Pericardium fibroblast (primary cell): Measurements from ENCODE around the gene HSPB9. TPM values are rescaled to one million over a fixed set of nuclear protein-coding genes. Genes with fewer than 3 reads are reported as not detected.

Experiments used
- total RNA-seq: library from RNA; depleted of rRNA; stranded (reverse); fragments of >200 nt; gene quantifications from 2 replicates; pipeline ENCODE4 v1.2.3, GENCODE V29; 2015

The HSPB9 gene
- not detected in 2 replicates for total RNA-seq

GRCh38 chr17:42122371-42123303 lies at the start of gene HSPB9:
TSS of gene HSPB9 (plus strand) at chr17:42122804. CDS start at chr17:42122851, 47 bp downstream.

GRCh38 chr17:42097691-42098631 lies 24.6 kb upstream of the HSPB9 start, which contains the start of gene ZNF385C:
TSS of gene ZNF385C (minus strand) at chr17:42098473. CDS start at chr17:42063056, 35,417 bp downstream.

GRCh38 chr17:42112552-42113176 lies 9.9 kb upstream of the HSPB9 start, which contains the start of gene DHX58:
TSS of gene DHX58 (minus strand) at chr17:42112714. CDS start at chr17:42111892, 822 bp downstream.

DNA sequence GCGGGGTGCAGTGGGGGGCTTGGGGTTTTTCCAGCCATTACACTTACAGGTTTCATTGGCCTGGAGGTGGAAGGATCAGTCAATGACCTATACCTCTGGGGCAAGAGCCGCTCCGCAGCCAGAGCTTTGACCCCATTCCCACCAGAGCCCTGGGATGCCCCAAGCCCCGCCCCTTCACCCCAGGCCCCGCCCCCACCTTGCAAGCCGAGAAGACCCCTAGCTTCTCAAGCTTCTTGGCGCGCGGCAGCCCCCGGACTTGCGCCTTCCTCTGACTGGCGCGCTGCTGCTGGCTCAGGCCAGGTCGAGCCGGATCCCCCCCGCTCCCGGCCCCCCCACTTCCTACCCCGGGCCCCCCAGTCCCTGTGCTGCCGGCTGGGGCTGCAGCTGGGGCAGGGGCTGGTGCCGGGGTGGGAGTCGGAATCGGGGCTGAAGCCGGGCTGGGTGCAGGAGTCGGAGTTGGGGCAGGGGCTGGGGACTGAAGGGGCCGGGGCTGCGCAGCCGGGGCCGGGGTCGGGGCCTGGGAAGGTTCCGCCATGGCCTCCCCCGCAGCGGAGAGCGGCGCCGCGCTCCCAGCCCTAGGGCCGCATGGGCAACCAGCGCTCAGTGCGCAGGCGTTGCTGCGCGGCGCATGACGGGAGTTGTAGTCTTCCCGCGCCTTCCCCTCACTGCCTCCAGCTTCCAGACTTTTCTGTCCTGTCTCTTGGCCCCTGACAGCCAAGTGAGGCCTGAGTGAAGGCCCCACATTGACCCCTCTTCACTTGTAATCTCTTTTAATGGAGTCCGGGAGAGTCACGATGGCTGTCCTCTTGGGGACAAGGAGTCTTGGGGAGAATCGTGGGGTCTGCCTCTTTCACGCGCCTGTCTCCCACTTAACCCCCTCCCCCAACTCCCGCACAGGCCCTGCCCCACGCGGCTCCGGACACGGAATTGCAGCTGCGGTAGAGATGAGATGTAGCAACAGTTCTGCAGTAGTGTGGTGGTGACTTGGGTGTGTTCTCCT lies 1.5 kb upstream of the HSPB9 start, which contains the start of gene KAT2A:
KAT2A (minus strand) TSS at position 598 of the 1,000 bp plus-strand sequence; CDS start at position 535, 63 bp downstream.

Other genes with a start within 250 kb of the HSPB9 start
- gene ACLY, start 203.9 kb upstream of the HSPB9 start, total RNA-seq = 147 and 228 TPM in 2 replicates
- gene ODAD4, start 192.2 kb upstream of the HSPB9 start, total RNA-seq = 0.68 and 1.3 TPM in 2 replicates
- gene CNP, start 156.0 kb upstream of the HSPB9 start, total RNA-seq = 62.6 and 69.4 TPM in 2 replicates
- gene DNAJC7, start 105.4 kb upstream of the HSPB9 start, total RNA-seq = 39.7 and 67.8 TPM in 2 replicates
- gene NKIRAS2, start 102.7 kb upstream of the HSPB9 start, total RNA-seq = 41.5 and 65.0 TPM in 2 replicates
- 0.23 and 0.43 TPM in 2 replicates for gene C17orf113, start 72.2 kb upstream of the HSPB9 start, total RNA-seq
- 0.60 TPM in 1 of 2 replicates, not detected in the other for gene ZNF385C, start 24.3 kb upstream of the HSPB9 start, total RNA-seq
- 10.9 and 11.0 TPM in 2 replicates for gene DHX58, start 10.1 kb upstream of the HSPB9 start, total RNA-seq
- gene KAT2A, start 1.4 kb upstream of the HSPB9 start, total RNA-seq = 12.0 and 26.2 TPM in 2 replicates
- gene RAB5C, start 32.2 kb downstream of the HSPB9 start, total RNA-seq = 76.7 and 146 TPM in 2 replicates
- not detected in 2 replicates for gene KCNH4, start 58.3 kb downstream of the HSPB9 start, total RNA-seq
- not detected in 2 replicates for gene HCRT, start 62.6 kb downstream of the HSPB9 start, total RNA-seq
- gene GHDC, start 71.7 kb downstream of the HSPB9 start, total RNA-seq = 11.7 and 18.6 TPM in 2 replicates
- gene STAT5B, start 153.6 kb downstream of the HSPB9 start, total RNA-seq = 19.6 and 20.9 TPM in 2 replicates
- gene STAT5A, start 165.7 kb downstream of the HSPB9 start, total RNA-seq = 28.2 and 31.7 TPM in 2 replicates